ENCODE results near the gene RNF222.

RNF222 gene

DNA sequence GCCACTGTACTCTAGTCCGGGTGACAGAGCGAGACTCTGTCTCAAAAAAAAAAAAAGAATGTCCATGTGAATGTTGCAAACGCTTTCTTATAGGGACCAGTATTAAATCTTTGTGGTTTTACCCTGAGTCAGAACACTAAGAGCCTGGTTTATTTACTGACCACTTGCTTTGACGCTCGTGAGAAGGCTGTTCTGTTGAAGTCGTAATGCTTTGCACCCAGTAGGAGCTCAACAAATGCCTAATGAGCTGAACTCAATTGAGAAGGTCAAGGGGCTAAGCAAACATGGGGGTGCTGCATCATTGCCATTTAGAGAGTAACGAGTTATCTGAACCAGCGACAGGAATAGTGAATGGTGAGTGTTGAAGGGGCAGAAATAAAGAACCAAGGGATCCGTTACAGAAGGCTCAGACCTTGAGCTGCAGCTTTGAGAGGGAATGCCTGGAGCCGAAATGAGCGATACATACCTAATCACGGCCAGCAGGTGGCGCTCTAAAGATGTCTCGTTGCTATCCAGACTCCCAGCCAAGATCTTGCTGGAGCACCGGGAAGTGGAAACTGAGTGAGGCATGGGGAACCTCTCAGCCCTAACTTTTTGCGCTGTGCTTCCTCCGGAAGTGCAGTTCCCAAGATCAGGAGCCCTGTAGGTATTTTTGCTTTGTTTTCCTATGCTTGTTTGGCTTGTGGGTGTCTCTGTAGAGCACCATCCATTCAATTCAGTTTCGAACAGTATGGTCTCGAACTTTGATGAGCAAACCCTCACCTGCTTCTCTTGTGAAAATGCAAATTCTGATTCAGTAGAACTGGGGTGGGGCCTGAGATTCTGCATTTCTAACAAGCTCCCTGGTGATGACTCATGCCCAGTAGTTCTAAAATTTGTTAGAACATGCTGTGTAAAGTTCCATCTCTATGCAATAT lies 12.6 kb upstream of the RNF222 start:
- TF ChIP-seq, protein P1, sequence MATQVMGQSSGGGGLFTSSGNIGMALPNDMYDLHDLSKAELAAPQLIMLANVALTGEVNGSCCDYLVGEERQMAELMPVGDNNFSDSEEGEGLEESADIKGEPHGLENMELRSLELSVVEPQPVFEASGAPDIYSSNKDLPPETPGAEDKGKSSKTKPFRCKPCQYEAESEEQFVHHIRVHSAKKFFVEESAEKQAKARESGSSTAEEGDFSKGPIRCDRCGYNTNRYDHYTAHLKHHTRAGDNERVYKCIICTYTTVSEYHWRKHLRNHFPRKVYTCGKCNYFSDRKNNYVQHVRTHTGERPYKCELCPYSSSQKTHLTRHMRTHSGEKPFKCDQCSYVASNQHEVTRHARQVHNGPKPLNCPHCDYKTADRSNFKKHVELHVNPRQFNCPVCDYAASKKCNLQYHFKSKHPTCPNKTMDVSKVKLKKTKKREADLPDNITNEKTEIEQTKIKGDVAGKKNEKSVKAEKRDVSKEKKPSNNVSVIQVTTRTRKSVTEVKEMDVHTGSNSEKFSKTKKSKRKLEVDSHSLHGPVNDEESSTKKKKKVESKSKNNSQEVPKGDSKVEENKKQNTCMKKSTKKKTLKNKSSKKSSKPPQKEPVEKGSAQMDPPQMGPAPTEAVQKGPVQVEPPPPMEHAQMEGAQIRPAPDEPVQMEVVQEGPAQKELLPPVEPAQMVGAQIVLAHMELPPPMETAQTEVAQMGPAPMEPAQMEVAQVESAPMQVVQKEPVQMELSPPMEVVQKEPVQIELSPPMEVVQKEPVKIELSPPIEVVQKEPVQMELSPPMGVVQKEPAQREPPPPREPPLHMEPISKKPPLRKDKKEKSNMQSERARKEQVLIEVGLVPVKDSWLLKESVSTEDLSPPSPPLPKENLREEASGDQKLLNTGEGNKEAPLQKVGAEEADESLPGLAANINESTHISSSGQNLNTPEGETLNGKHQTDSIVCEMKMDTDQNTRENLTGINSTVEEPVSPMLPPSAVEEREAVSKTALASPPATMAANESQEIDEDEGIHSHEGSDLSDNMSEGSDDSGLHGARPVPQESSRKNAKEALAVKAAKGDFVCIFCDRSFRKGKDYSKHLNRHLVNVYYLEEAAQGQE (IDR thresholded peaks at IDR 0.05; ENCODE audit: insufficient read depth in 1 of 2, low read depth in 2 of 2, low read length in 2 of 2) = 0 out of 4 replicates have a peak, but pooled peaks of 1 of the 2 experiments have one; percentile 7
- no peak for TF ChIP-seq POLR2AphosphoS5 (IDR thresholded peaks at IDR 0.05; ENCODE audit: low read depth, low read length)

- TF ChIP-seq POLR2AphosphoS5 (IDR thresholded peaks at IDR 0.05; ENCODE audit: low read depth, low read length) (no peak), FOXP2 (optimal IDR thresholded peaks at IDR 0.05; ENCODE audit: borderline replicate concordance, extremely low read depth, extremely low read length, insufficient read depth) (no peak), SIN3A (IDR thresholded peaks at IDR 0.05; ENCODE audit: borderline replicate concordance, insufficient read depth, low read length) (no peak), TAF1 (IDR thresholded peaks at IDR 0.05; ENCODE audit: borderline replicate concordance, insufficient read depth, low read length) (no peak)
- TF ChIP-seq, protein P1 (IDR thresholded peaks at IDR 0.05; ENCODE audit: insufficient read depth in 1 of 2, low read depth in 2 of 2, low read length in 2 of 2) = no peak
These were observed 10.7 kb upstream of the RNF222 start for GRCh38 chr17:8408371-8408770.

DNA sequence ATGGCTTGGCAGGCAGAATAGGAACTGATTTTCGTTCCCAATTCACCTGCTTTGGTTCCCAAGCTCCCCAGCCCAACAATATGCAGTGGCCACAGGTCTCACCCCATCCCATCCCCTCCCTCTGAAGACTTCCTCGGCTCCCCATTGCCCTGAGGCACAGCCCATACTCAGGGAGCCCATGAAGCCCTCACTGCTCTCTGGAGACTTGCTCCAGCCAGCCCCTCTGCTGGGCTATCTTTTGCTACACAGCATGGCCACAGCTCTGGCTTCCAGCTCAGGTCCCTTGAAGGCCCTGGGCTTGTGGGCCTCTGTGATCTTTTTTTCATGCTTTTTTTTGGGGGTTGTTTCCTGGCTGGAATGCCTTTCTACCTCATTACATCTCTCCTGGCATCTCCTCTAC lies 8.5 kb upstream of the RNF222 start:
- no peak for TF ChIP-seq FOXP2 (optimal IDR thresholded peaks at IDR 0.05; ENCODE audit: borderline replicate concordance, extremely low read depth, extremely low read length, insufficient read depth)
- no peak for TF ChIP-seq POLR2AphosphoS5 (IDR thresholded peaks at IDR 0.05; ENCODE audit: low read depth, low read length)
- no peak for TF ChIP-seq SIN3A (IDR thresholded peaks at IDR 0.05; ENCODE audit: borderline replicate concordance, insufficient read depth, low read length)
- TF ChIP-seq, protein P1 (IDR thresholded peaks at IDR 0.05; ENCODE audit: insufficient read depth in 1 of 2, low read depth in 2 of 2, low read length in 2 of 2) = no peak
- no peak for TF ChIP-seq TAF1 (IDR thresholded peaks at IDR 0.05; ENCODE audit: borderline replicate concordance, insufficient read depth, low read length)

GRCh38 chr17:8405499-8406016 lies 7.9 kb upstream of the RNF222 start:
- TF ChIP-seq FOXP2 (optimal IDR thresholded peaks at IDR 0.05; ENCODE audit: borderline replicate concordance, extremely low read depth, extremely low read length, insufficient read depth) = no peak
- no peak for TF ChIP-seq TAF1 (IDR thresholded peaks at IDR 0.05; ENCODE audit: borderline replicate concordance, insufficient read depth, low read length)

DNA sequence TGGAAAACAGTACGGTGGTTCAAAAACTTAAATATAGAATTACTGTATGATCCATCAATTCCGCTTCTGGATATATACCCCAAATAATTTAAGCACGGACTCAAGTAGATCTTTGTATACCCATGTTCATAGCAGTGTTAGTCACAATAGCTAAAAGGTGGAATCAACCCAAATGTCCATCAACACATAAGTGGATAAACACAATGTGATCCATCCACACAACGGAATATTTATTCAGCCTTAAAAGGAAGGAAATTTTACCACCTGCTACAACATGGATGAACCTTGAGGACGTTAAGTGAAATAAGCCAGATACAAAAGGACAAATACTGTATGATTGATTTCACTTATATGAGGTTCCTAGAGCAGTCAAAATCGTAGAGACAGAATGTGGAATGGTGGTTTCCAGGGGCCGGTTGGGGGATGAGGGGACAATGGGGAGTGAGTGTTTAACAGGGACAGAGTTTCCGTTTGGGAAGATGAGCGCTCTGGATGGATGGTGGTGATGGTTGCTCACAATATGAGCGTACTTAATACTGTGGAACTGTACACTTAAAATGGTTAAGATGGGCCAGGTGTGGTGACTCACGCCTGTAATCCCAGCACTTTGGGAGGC lies 5.4 kb upstream of the RNF222 start:
- TF ChIP-seq TAF1 (IDR thresholded peaks at IDR 0.05; ENCODE audit: borderline replicate concordance, insufficient read depth, low read length) (no peak), POLR2AphosphoS5 (IDR thresholded peaks at IDR 0.05; ENCODE audit: low read depth, low read length) (no peak), SIN3A (IDR thresholded peaks at IDR 0.05; ENCODE audit: borderline replicate concordance, insufficient read depth, low read length) (no peak), FOXP2 (optimal IDR thresholded peaks at IDR 0.05; ENCODE audit: borderline replicate concordance, extremely low read depth, extremely low read length, insufficient read depth) (no peak)
- TF ChIP-seq, protein P1 (IDR thresholded peaks at IDR 0.05; ENCODE audit: insufficient read depth in 1 of 2, low read depth in 2 of 2, low read length in 2 of 2) = no peak
